ENCODE measurements around the gene SERAC1. TPM values are rescaled to one million over a fixed set of nuclear protein-coding genes. Genes with fewer than 3 reads are reported as not detected.

SERAC1 gene
- total RNA-seq, 3 donors from 2014 or later (not counting 1 experiment from before 2014, with no cell fraction given) = 2.1 to 3.0 (median 2.3) TPM

- DNase-seq = no peak
- peaks cover 8% of the 10 kb centered on the region for H3K36me3 Mint-ChIP-seq
- no peak for TF ChIP-seq CTCF (IDR thresholded peaks at IDR 0.05)
Observed at GRCh38 chr6:158103228-158103627, 64.8 kb downstream of the SERAC1 start.

GRCh38 chr6:158095671-158096070 lies 72.4 kb downstream of the SERAC1 start:
- no peak for TF ChIP-seq CTCF (IDR thresholded peaks at IDR 0.05)
- Histone ChIP-seq H3K27ac (ENCODE audit: low read length) (no peak overlapping the region), H3K4me3 (ENCODE audit: low read length) (no peak overlapping the region), H3K27me3 (ENCODE audit: control insufficient read depth, insufficient read depth, low read length) (no peaks in the 10 kb centered on the region), H3K4me1 (ENCODE audit: control insufficient read depth, insufficient read depth, low read length) (no peaks in the 10 kb centered on the region), H3K9me3 (ENCODE audit: control insufficient read depth, insufficient read depth, low read length) (no peaks in the 10 kb centered on the region), H3K36me3 (ENCODE audit: control insufficient read depth, insufficient read depth, low read length) (peaks cover 18% of the 10 kb centered on the region)
- DNase-seq = no peak
- no peak for ATAC-seq
- Mint-ChIP-seq H3K4me3 (no peak overlapping the region), H3K36me3 (peaks cover 8% of the 10 kb centered on the region), H3K27ac (no peak overlapping the region), H3K9me3 (no peaks in the 10 kb centered on the region), H3K27me3 (ENCODE audit: low read depth in 2 of 2) (no peaks in the 10 kb centered on the region), H3K4me1 (no peaks in the 10 kb centered on the region)
- 93% methylated on average over 15 of the region's 15 CpGs for WGBS (ENCODE audit: insufficient coverage)
- intact Hi-C loops (cut with micrococcal nuclease) = no loop called here

More at GRCh38 chr6:158103228-158103627, 64.8 kb downstream of the SERAC1 start:
- Histone ChIP-seq H3K36me3 (ENCODE audit: control insufficient read depth, insufficient read depth, low read length) (no peaks in the 10 kb centered on the region), H3K9me3 (ENCODE audit: control insufficient read depth, insufficient read depth, low read length) (no peaks in the 10 kb centered on the region), H3K4me1 (ENCODE audit: control insufficient read depth, insufficient read depth, low read length) (no peaks in the 10 kb centered on the region), H3K27me3 (ENCODE audit: control insufficient read depth, insufficient read depth, low read length) (no peaks in the 10 kb centered on the region), H3K27ac (ENCODE audit: low read length) (no peak overlapping the region), H3K4me3 (ENCODE audit: low read length) (no peak overlapping the region)
- intact Hi-C loops (cut with micrococcal nuclease) = no loop called here
- Mint-ChIP-seq H3K27ac (no peak overlapping the region), H3K4me3 (no peak overlapping the region), H3K27me3 (ENCODE audit: low read depth in 2 of 2) (no peaks in the 10 kb centered on the region), H3K9me3 (no peaks in the 10 kb centered on the region), H3K4me1 (no peaks in the 10 kb centered on the region)
- ATAC-seq = no peak
- WGBS (ENCODE audit: insufficient coverage) = 95% methylated on average over 3 of the region's 4 CpGs

GRCh38 chr6:158095031-158095430 lies 73.0 kb downstream of the SERAC1 start:
- DNase-seq = no peak

More at GRCh38 chr6:158095031-158095430, 73.0 kb downstream of the SERAC1 start:
- no peaks in the 10 kb centered on the region for H3K9me3 Mint-ChIP-seq
- Histone ChIP-seq H3K4me3 (ENCODE audit: low read length) (no peak overlapping the region), H3K27ac (ENCODE audit: low read length) (no peak overlapping the region), H3K9me3 (ENCODE audit: control insufficient read depth, insufficient read depth, low read length) (no peaks in the 10 kb centered on the region), H3K27me3 (ENCODE audit: control insufficient read depth, insufficient read depth, low read length) (no peaks in the 10 kb centered on the region), H3K36me3 (ENCODE audit: control insufficient read depth, insufficient read depth, low read length) (peaks cover 21% of the 10 kb centered on the region), H3K4me1 (ENCODE audit: control insufficient read depth, insufficient read depth, low read length) (no peaks in the 10 kb centered on the region)
- TF ChIP-seq CTCF (IDR thresholded peaks at IDR 0.05) = no peak
- 95% methylated on average over 6 of the region's 6 CpGs for WGBS (ENCODE audit: insufficient coverage)
- H3K4me3 Mint-ChIP-seq = no peak overlapping the region
- no peaks in the 10 kb centered on the region for H3K27me3 Mint-ChIP-seq (ENCODE audit: low read depth in 2 of 2)
- H3K36me3 Mint-ChIP-seq = peaks cover 11% of the 10 kb centered on the region
- no peak overlapping the region for H3K27ac Mint-ChIP-seq
- no peak for ATAC-seq
- intact Hi-C loops (cut with micrococcal nuclease) = no loop called here
- H3K4me1 Mint-ChIP-seq = no peaks in the 10 kb centered on the region
